Activated CD4-positive, alpha-beta T cell treated with anti-CD3 and anti-CD28 coated beads, Interleukin-2, amount 10 ng/mL, durations not matched to agents 7 days and 5 days (primary cell): ENCODE data around the gene TTC7B. TPM values are rescaled to one million over a fixed set of nuclear protein-coding genes. Genes with fewer than 3 reads are reported as not detected.

Source experiments
- CTCF ChIA-PET: fragments of 350-600 bp; sonication (Branson Sonifier 250); formaldehyde crosslinking; loops from one replicate; lab custom pipeline; 2021; ENCODE audit warnings: antibody characterized with exemption; lab: Charles Lee
- POLR2A ChIA-PET: fragments of 350-600 bp; sonication (Branson Sonifier 250); formaldehyde crosslinking; loops from one replicate; lab custom pipeline; 2021; ENCODE audit warnings: antibody characterized with exemption; lab: Charles Lee
- DNase-seq: peaks from one replicate; pipeline ENCODE4 v3.0.0-alpha.2; 2020
- H3K27ac Mint-ChIP-seq: one replicate; pipeline ENCODE4 v1.8.0; 2021; ENCODE audit warnings: mild to moderate bottlenecking, moderate library complexity, mixed read lengths
- H3K27me3 Mint-ChIP-seq: one replicate; pipeline ENCODE4 v1.8.0; 2021; ENCODE audit warnings: mixed read lengths
- H3K36me3 Mint-ChIP-seq: one replicate; pipeline ENCODE4 v1.8.0; 2021; ENCODE audit warnings: low read depth, mixed read lengths
- H3K4me1 Mint-ChIP-seq: one replicate; pipeline ENCODE4 v1.8.0; 2021; ENCODE audit warnings: mixed read lengths
- H3K4me3 Mint-ChIP-seq: one replicate; pipeline ENCODE4 v1.8.0; 2021; ENCODE audit warnings: mild to moderate bottlenecking, moderate library complexity, mixed read lengths
- H3K9me3 Mint-ChIP-seq: one replicate; pipeline ENCODE4 v1.8.0; 2021; ENCODE audit warnings: mixed read lengths
- total RNA-seq, 2 experiments: library from RNA; stranded (reverse); gene quantifications; one replicate each; pipeline ENCODE4 v1.2.3, GENCODE V29; 2021

Gene TTC7B
- total RNA-seq, 2 experiments from 2014 or later: 2.7 to 2.9 TPM

- CTCF ChIA-PET: interaction anchor here (1.3 kb wide), 1 partner anchor 10 kb away, joined by 3 read pairs; no protein-coding TSS in a partner anchor
- DNase-seq: no peak
- POLR2A ChIA-PET: no interaction called here
- Mint-ChIP-seq H3K4me1 (no peaks in the 10 kb centered on the region), H3K36me3 (no peaks in the 10 kb centered on the region), H3K27ac (no peak overlapping the region), H3K27me3 (no peaks in the 10 kb centered on the region), H3K9me3 (no peaks in the 10 kb centered on the region), H3K4me3 (no peak overlapping the region)
Measured at GRCh38 chr14:90540437-90540836, 275.8 kb downstream of the TTC7B start.

- no peaks in the 10 kb centered on the region for H3K27me3 Mint-ChIP-seq
- H3K4me1 Mint-ChIP-seq: no peaks in the 10 kb centered on the region
- no peaks in the 10 kb centered on the region for H3K9me3 Mint-ChIP-seq
- CTCF ChIA-PET: interaction anchor here (1.3 kb wide), 1 partner anchor 11 kb away, joined by 3 read pairs; no protein-coding TSS in a partner anchor
- H3K4me3 Mint-ChIP-seq: no peak overlapping the region
- DNase-seq: no peak
- no peak overlapping the region for H3K27ac Mint-ChIP-seq
- POLR2A ChIA-PET: no interaction called here
- no peaks in the 10 kb centered on the region for H3K36me3 Mint-ChIP-seq
Measured at GRCh38 chr14:90539996-90540395, 276.2 kb downstream of the TTC7B start.

DNA sequence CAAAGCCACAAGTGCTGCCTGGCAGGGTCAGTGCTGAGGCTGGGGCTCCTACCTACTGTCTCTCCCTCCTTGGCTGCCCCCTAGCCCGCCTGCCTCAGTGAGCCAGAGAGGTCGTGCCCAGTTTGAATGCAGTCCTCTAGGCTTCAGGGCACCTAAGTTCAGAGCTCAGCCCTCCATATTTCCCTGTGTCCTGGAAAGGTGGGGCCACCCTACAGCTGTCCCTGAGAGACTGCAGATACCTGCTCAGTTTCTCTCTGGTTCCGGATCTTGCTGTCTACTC is 276.8 kb downstream of the TTC7B start:
- CTCF ChIA-PET: no interaction called here
- POLR2A ChIA-PET: no interaction called here

DNA sequence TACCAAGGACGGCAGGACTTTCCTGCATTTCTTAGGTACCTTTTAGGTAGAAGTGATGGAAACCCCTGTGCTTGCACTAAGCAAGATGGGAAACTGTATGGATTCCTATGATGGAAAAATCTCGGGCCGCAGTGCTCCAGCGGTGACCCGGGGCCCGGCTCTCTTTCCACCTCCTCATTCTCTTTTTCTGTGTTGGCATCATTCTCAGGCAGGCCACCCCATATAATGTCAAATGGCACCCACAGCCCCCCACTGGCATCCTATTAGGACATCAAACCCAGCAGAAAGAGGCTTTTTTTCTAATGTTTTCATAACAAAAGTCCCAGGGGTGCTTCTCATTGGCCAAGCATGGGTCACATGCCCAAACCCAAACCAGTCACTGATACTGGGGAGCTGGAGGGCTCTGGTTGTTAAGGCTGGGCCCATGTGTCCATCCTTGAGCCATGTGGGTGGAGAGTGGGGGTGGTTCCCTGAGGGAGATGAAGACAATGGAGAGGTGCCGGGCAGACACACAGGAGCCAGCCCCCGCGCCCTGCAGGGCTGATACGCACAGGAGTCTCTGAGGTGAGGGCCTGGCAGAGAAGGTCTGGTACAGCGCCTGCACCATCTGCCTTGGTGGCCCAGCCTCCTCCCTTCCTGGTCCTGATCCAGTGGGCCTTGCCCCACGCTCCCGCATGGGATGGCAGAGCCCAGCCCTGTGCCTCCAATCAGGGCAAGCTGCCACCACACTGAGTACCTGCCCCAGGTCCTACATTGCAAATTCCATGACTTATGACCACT is 277.3 kb downstream of the TTC7B start:
- H3K27ac Mint-ChIP-seq: no peak overlapping the region
- no peak overlapping the region for H3K4me3 Mint-ChIP-seq
- H3K27me3 Mint-ChIP-seq: no peaks in the 10 kb centered on the region
- POLR2A ChIA-PET: no interaction called here
- H3K4me1 Mint-ChIP-seq: no peaks in the 10 kb centered on the region
- no peaks in the 10 kb centered on the region for H3K36me3 Mint-ChIP-seq
- CTCF ChIA-PET: no interaction called here
- H3K9me3 Mint-ChIP-seq: no peaks in the 10 kb centered on the region
- DNase-seq: no peak

More for the DNA sequence above, 276.8 kb downstream of the TTC7B start:
- H3K27me3 Mint-ChIP-seq: no peaks in the 10 kb centered on the region
- no peaks in the 10 kb centered on the region for H3K36me3 Mint-ChIP-seq
- no peaks in the 10 kb centered on the region for H3K9me3 Mint-ChIP-seq
- H3K4me1 Mint-ChIP-seq: no peaks in the 10 kb centered on the region
- no peak for DNase-seq
- H3K4me3 Mint-ChIP-seq: no peak overlapping the region
- H3K27ac Mint-ChIP-seq: no peak overlapping the region

DNA sequence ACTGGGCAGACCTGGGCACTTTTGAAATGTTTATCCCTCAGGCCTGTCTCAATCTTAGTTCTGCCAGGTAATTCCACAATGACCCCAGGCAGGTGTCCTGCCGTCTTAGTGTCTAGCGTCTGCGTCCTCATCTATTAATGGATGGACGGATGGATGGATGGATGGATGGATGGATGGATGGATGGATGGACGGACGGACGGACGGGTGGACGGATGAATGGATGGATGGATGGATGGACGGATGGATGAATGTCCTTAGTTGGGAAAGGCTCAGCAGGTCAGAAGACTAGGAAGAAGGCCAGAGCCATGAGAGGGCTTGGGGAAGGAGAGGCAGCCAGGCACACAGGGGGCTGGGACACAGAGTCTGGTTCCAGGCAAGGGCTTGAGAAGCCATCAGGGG is 278.1 kb downstream of the TTC7B start:
- Mint-ChIP-seq H3K27me3 (no peaks in the 10 kb centered on the region), H3K4me1 (no peaks in the 10 kb centered on the region), H3K36me3 (no peaks in the 10 kb centered on the region), H3K4me3 (no peak overlapping the region), H3K9me3 (no peaks in the 10 kb centered on the region), H3K27ac (no peak overlapping the region)
- DNase-seq: no peak
- POLR2A ChIA-PET: no interaction called here
- CTCF ChIA-PET: no interaction called here

DNA sequence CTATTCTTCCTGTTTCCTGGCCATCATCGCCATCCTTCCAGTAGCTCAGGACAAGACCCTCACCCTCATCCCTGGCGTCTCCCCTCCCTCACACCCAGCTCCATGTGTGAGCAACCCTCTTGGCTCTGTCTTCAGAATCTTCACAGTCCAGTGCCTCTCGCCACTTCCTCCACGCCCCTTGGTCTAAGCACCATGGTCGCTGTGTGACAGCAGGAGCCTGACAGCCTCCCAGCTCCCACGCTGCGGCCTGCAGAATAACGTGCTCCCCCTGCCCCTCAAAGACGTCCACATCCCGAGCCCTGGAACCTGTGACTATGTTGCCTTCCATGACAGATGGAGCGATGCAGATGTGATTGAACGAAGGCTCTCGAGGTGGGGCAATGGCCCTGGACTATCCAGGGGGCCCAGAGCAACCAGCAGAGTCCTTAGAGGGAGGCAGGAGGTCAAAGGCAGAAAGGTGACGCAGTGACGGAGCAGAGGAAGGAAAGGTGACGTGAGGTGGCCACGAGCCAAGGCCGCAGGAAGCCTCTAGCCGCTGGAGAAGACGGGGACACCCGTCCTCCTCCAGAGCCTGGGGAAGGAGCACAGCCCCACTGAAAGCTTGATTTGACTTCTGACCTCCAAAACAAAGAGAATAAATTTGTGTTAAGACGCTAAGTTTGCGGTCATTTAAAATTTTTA is 279.6 kb downstream of the TTC7B start:
- no peak overlapping the region for H3K4me3 Mint-ChIP-seq
- no peaks in the 10 kb centered on the region for H3K36me3 Mint-ChIP-seq
- H3K4me1 Mint-ChIP-seq: no peaks in the 10 kb centered on the region
- no peak overlapping the region for H3K27ac Mint-ChIP-seq
- H3K27me3 Mint-ChIP-seq: no peaks in the 10 kb centered on the region
- ChIA-PET POLR2A (no interaction called here), CTCF (interaction anchor here (1.6 kb wide), 1 partner anchor 23 kb away, joined by 3 read pairs; no protein-coding TSS in a partner anchor)
- DNase-seq: no peak
- H3K9me3 Mint-ChIP-seq: no peaks in the 10 kb centered on the region

- ChIA-PET POLR2A (no interaction called here), CTCF (interaction anchor here (1.6 kb wide), 1 partner anchor 23 kb away, joined by 3 read pairs; no protein-coding TSS in a partner anchor)
- H3K27ac Mint-ChIP-seq: no peak overlapping the region
- no peaks in the 10 kb centered on the region for H3K27me3 Mint-ChIP-seq
- no peaks in the 10 kb centered on the region for H3K9me3 Mint-ChIP-seq
- no peaks in the 10 kb centered on the region for H3K36me3 Mint-ChIP-seq
- no peak overlapping the region for H3K4me3 Mint-ChIP-seq
- no peak for DNase-seq
- no peaks in the 10 kb centered on the region for H3K4me1 Mint-ChIP-seq
Measured at GRCh38 chr14:90536092-90536491, 280.1 kb downstream of the TTC7B start.

DNA sequence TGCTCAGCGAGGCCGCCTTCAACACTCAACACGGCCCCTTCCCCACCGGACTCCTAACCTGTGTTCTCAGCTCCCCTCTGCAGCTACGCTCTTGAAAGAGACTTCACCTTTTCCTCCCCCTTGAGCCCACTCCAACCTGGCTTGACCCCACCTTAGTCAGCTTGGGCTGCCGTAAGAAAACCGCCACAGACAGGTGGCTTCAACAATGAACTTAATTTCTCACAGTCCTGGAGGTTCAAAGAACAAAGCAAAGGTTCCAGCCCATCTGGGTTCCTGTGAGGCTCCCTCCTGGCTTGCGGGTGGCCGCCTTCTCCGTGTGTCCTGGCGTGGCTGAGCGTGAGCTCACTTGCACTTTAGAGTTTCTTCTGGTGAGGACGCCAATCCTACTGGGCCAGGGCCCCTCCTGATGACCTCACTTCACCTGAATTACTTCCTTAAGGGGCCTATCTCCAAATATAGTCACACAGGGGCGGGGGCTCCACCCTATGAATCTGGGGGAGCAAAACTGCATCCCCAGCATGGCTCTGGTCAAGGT is 280.6 kb downstream of the TTC7B start:
- POLR2A ChIA-PET: no interaction called here
- no peak for DNase-seq
- Mint-ChIP-seq H3K27ac (no peak overlapping the region), H3K27me3 (no peaks in the 10 kb centered on the region), H3K9me3 (no peaks in the 10 kb centered on the region), H3K36me3 (no peaks in the 10 kb centered on the region), H3K4me3 (no peak overlapping the region), H3K4me1 (no peaks in the 10 kb centered on the region)
- CTCF ChIA-PET: interaction anchor here (1.6 kb wide), 1 partner anchor 22 kb away, joined by 3 read pairs; no protein-coding TSS in a partner anchor

DNA sequence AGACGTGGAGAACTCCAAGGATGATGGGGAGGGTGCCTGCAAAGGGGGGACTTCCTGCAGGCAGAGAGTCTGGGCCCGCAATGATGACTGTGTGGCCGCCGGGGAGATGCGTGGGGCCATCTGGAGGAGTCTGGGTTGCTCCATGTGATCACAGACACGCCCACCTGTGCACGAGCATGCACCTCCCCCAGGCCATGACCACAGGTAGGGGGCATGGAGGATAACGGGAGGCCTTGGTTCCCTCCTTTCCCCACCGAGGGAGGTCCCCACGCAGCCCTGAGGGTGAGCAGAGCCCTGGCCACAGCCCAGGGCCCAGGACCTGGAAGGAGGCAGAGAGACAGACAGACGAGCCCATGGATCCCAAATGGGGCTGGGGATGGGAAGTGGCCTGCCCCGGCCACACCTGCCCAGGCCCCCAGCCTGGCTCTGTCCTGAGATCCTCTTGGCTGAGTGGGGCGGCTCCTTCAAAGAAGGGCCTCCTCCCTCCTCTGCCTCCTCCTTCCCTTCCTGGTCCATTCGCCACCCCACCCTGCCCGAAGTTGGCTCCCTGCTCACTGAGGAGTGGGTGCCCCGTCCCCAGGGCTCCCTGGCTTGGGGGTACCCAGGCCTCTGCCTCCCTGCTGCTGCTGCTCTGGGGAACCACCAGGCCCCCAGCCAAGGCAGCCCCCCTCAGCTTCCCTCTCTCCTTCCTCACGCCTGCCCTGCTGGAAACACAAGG is 281.2 kb downstream of the TTC7B start:
- no peak for DNase-seq
- Mint-ChIP-seq H3K9me3 (no peaks in the 10 kb centered on the region), H3K4me1 (no peaks in the 10 kb centered on the region), H3K27ac (no peak overlapping the region), H3K36me3 (no peaks in the 10 kb centered on the region), H3K4me3 (no peak overlapping the region), H3K27me3 (no peaks in the 10 kb centered on the region)
- POLR2A ChIA-PET: no interaction called here
- CTCF ChIA-PET: no interaction called here

DNA sequence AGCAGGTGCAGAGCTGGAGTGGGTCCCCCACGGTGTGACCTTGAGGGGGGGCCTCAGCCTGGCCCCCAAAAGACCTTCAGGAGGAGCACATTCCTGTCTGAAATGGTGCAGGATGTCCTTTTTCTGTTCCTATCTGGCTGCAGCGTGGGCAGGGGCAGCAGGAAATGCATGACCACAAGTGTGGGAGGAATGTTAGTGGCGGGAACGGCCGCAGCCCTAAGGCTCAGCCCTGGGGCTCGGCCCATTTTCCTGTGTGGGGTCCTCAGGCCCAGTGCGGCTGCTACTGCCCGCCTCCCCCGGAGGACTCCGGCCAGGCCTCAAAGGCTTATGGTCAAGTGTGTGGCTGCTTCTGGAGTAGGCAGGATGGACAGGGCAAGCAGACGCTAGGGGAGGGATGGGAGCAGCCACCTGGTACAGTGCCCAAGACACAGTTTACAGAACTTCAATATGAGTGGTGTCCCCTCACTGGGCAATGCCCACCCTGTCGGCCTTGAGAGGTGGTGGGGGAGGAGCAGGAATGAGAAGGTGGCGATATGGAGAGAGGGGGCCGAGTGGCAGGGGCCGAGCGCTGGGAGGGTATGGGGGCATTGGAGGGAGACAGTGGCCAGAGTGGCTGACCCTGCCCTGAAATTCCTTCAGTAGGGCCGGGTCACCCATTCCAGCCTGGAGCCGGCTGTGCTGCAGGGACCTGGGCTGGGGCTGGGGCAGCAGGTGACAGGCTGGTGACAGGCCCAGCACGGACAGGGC is 282.0 kb downstream of the TTC7B start:
- no peaks in the 10 kb centered on the region for H3K4me1 Mint-ChIP-seq
- no peak for DNase-seq
- no peaks in the 10 kb centered on the region for H3K27me3 Mint-ChIP-seq
- no peaks in the 10 kb centered on the region for H3K9me3 Mint-ChIP-seq
- no peak overlapping the region for H3K27ac Mint-ChIP-seq
- ChIA-PET CTCF (no interaction called here), POLR2A (no interaction called here)
- H3K4me3 Mint-ChIP-seq: no peak overlapping the region
- H3K36me3 Mint-ChIP-seq: no peaks in the 10 kb centered on the region

GRCh38 chr14:90533591-90534021 is 282.6 kb downstream of the TTC7B start:
- H3K4me3 Mint-ChIP-seq: no peak overlapping the region
- ChIA-PET POLR2A (no interaction called here), CTCF (no interaction called here)
- H3K27ac Mint-ChIP-seq: no peak overlapping the region
- H3K4me1 Mint-ChIP-seq: no peaks in the 10 kb centered on the region
- peaks cover 2% of the 10 kb centered on the region for H3K9me3 Mint-ChIP-seq
- no peak for DNase-seq
- H3K36me3 Mint-ChIP-seq: no peaks in the 10 kb centered on the region
- H3K27me3 Mint-ChIP-seq: no peaks in the 10 kb centered on the region

GRCh38 chr14:90532826-90533525 is 283.3 kb downstream of the TTC7B start:
- CTCF ChIA-PET: no interaction called here
- Mint-ChIP-seq H3K9me3 (peaks cover 5% of the 10 kb centered on the region), H3K27ac (no peak overlapping the region), H3K36me3 (peaks cover 2% of the 10 kb centered on the region), H3K27me3 (no peaks in the 10 kb centered on the region), H3K4me3 (no peak overlapping the region), H3K4me1 (no peaks in the 10 kb centered on the region)
- POLR2A ChIA-PET: no interaction called here
- DNase-seq: no peak
